Islet precursor cell (in vitro differentiated cells): ENCODE data around the gene DPYSL3.

Source experiments
- DNase-seq: peaks from one replicate; pipeline ENCODE4 v3.0.0-alpha.2; 2018

The DPYSL3 gene

GRCh38 chr5:147512659-147513379 is 3.0 kb upstream of the DPYSL3 start:
- no peak for DNase-seq

GRCh38 chr5:147510885-147511284 is 1.0 kb upstream of the DPYSL3 start:
- DNase-seq, result no peak

- DNase-seq, result peak; percentile 62
Observed at GRCh38 chr5:147509041-147509709, 693 bp downstream of the DPYSL3 start.

- no peak for DNase-seq
Observed at GRCh38 chr5:147508711-147509040, 1.2 kb downstream of the DPYSL3 start.

GRCh38 chr5:147507480-147508126 is 2.3 kb downstream of the DPYSL3 start:
- no peak for DNase-seq

- DNase-seq, result no peak
Observed at GRCh38 chr5:147504535-147504934, 5.3 kb downstream of the DPYSL3 start.

- DNase-seq, result no peak
Observed at GRCh38 chr5:147504011-147504410, 5.9 kb downstream of the DPYSL3 start.

GRCh38 chr5:147490989-147491388 is 18.9 kb downstream of the DPYSL3 start:
- no peak for DNase-seq

- DNase-seq, result no peak
Observed at GRCh38 chr5:147487031-147487750, 22.7 kb downstream of the DPYSL3 start.

GRCh38 chr5:147485814-147486213 is 24.1 kb downstream of the DPYSL3 start:
- DNase-seq, result no peak

- no peak for DNase-seq
Observed at GRCh38 chr5:147485046-147485445, 24.8 kb downstream of the DPYSL3 start.

- DNase-seq, result no peak
Observed at GRCh38 chr5:147484708-147485020, 25.2 kb downstream of the DPYSL3 start.

- peak; percentile 65 for DNase-seq
Observed at GRCh38 chr5:147483961-147484707, 25.7 kb downstream of the DPYSL3 start.

- DNase-seq, result no peak
Observed at GRCh38 chr5:147483188-147483790, 26.6 kb downstream of the DPYSL3 start.

- no peak for DNase-seq
Observed at GRCh38 chr5:147482706-147483180, 27.1 kb downstream of the DPYSL3 start.

- no peak for DNase-seq
Observed at GRCh38 chr5:147481874-147482705, 27.8 kb downstream of the DPYSL3 start.

GRCh38 chr5:147481376-147481775 is 28.5 kb downstream of the DPYSL3 start:
- no peak for DNase-seq

GRCh38 chr5:147479949-147480348 is 29.9 kb downstream of the DPYSL3 start:
- no peak for DNase-seq

- no peak for DNase-seq
Observed at GRCh38 chr5:147479444-147479843, 30.4 kb downstream of the DPYSL3 start.

GRCh38 chr5:147474140-147474539 is 35.7 kb downstream of the DPYSL3 start:
- no peak for DNase-seq
